Sigmoid colon (tissue), 4 donors: ENCODE data around the gene ABCC4.

Experiments used
- POLR2AphosphoS5 ChIP-seq, 4 donors: sonication (generic); formaldehyde crosslinking; IDR thresholded peaks; one replicate each; pipeline ENCODE4 v1.6.1; 2017; ENCODE audit warnings: antibody characterized with exemption in 4 of 4
- TF ChIP-seq, protein P1 (sequence below), 4 experiments: fragments of 450-650 bp in 3 of 4; fragments of 200-600 bp in 1 of 4; IDR thresholded peaks; one replicate each; pipeline ENCODE4 v1.5.1; 2016 to 2019; ENCODE audit warnings: antibody characterized with exemption in 4 of 4, mild to moderate bottlenecking in 3 of 4, moderate library complexity in 2 of 4

DNA sequence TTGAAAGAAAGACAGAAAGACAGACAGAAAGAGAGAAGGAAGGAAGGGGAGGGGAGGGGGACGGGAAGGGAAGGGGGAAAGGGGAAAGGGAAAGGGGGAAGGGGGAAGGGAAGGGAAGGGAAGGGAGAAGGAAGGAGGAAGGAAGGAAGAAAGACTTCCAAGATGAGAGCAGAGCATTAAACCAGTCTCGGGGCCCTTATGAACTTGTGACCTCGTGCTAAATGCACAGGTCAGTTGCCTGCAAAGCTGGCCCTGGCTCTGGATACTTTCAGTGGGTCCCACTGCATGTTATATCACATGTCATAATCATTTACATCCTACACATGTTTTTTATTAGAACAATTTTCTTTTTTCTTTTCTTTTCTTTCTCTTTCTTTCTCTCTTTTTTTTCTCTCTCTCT is 24.2 kb upstream of the ABCC4 start:
- TF ChIP-seq, protein P1, sequence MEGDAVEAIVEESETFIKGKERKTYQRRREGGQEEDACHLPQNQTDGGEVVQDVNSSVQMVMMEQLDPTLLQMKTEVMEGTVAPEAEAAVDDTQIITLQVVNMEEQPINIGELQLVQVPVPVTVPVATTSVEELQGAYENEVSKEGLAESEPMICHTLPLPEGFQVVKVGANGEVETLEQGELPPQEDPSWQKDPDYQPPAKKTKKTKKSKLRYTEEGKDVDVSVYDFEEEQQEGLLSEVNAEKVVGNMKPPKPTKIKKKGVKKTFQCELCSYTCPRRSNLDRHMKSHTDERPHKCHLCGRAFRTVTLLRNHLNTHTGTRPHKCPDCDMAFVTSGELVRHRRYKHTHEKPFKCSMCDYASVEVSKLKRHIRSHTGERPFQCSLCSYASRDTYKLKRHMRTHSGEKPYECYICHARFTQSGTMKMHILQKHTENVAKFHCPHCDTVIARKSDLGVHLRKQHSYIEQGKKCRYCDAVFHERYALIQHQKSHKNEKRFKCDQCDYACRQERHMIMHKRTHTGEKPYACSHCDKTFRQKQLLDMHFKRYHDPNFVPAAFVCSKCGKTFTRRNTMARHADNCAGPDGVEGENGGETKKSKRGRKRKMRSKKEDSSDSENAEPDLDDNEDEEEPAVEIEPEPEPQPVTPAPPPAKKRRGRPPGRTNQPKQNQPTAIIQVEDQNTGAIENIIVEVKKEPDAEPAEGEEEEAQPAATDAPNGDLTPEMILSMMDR (IDR thresholded peaks at IDR 0.05): no peak
- no peak for TF ChIP-seq POLR2AphosphoS5 (IDR thresholded peaks at IDR 0.05)
